Activated CD4-positive, alpha-beta memory T cell treated with anti-CD3 and anti-CD28 coated beads, Interleukin-2, amount 10 ng/mL, durations not matched to agents 7 days and 5 days (primary cell): ENCODE results near the gene DRICH1. TPM values are rescaled to one million over a fixed set of nuclear protein-coding genes. Genes with fewer than 3 reads are reported as not detected.
"Not testable (repeated sequence)": the region's sequence is repeated elsewhere in the genome, so short reads cannot be mapped to it uniquely, and the experiment has no call there.

ENCODE experiments used
- CTCF ChIA-PET: fragments of 350-600 bp; sonication (Branson Sonifier 250); formaldehyde crosslinking; loops from one replicate; lab custom pipeline; 2021; ENCODE audit warnings: antibody characterized with exemption, inconsistent platforms; lab: Charles Lee
- POLR2A ChIA-PET: fragments of 350-600 bp; sonication (Branson Sonifier 250); formaldehyde crosslinking; loops from one replicate; lab custom pipeline; 2021; ENCODE audit warnings: antibody characterized with exemption; lab: Charles Lee
- DNase-seq: peaks from one replicate; pipeline ENCODE4 v3.0.0-alpha.2; 2020
- H3K27ac Mint-ChIP-seq: one replicate; pipeline ENCODE4 v1.8.0; 2021; ENCODE audit warnings: mild to moderate bottlenecking, mixed read lengths
- H3K27me3 Mint-ChIP-seq: one replicate; pipeline ENCODE4 v1.8.0; 2021; ENCODE audit warnings: mixed read lengths
- H3K36me3 Mint-ChIP-seq: one replicate; pipeline ENCODE4 v1.8.0; 2021; ENCODE audit warnings: low read depth, mixed read lengths
- H3K4me1 Mint-ChIP-seq: one replicate; pipeline ENCODE4 v1.8.0; 2021; ENCODE audit warnings: mixed read lengths
- H3K4me3 Mint-ChIP-seq: one replicate; pipeline ENCODE4 v1.8.0; 2021; ENCODE audit warnings: mild to moderate bottlenecking, mixed read lengths
- H3K9me3 Mint-ChIP-seq: one replicate; pipeline ENCODE4 v1.8.0; 2021; ENCODE audit warnings: mixed read lengths
- total RNA-seq, 2 experiments: library from RNA; stranded (reverse); gene quantifications; one replicate each; pipeline ENCODE4 v1.2.3, GENCODE V29; 2021

Gene DRICH1
- under 1 TPM; 0.38 to 0.48 TPM for total RNA-seq

GRCh38 chr22:23632178-23632577 lies at the start of gene DRICH1:
DRICH1 (minus strand) TSS chr22:23632321; CDS start chr22:23632023, 298 bp downstream.
- H3K4me1 Mint-ChIP-seq = peaks cover 7% of the 10 kb centered on the region
- H3K27ac Mint-ChIP-seq = no peak within 1 kb of the TSS
- ChIA-PET CTCF (interaction anchor here (1.0 kb wide), 1 partner anchor 113 kb away, joined by 3 read pairs; no protein-coding TSS in a partner anchor), POLR2A (interaction anchor here (0.9 kb wide), 1 partner anchor 84 kb away, joined by 3 read pairs; no protein-coding TSS in a partner anchor)
- H3K9me3 Mint-ChIP-seq = no peaks in the 10 kb centered on the region
- DNase-seq = no peak
- H3K36me3 Mint-ChIP-seq = no peaks in the 10 kb centered on the region
- no peak within 1 kb of the TSS for H3K4me3 Mint-ChIP-seq
- no peaks in the 10 kb centered on the region for H3K27me3 Mint-ChIP-seq

- DNase-seq = no peak
- H3K27ac Mint-ChIP-seq = no peak overlapping the region
These were observed 49.1 kb upstream of the DRICH1 start for GRCh38 chr22:23681026-23681809.

GRCh38 chr22:23678133-23678532 lies 46.0 kb upstream of the DRICH1 start:
- no peak for DNase-seq
- no peak overlapping the region for H3K27ac Mint-ChIP-seq
- no peak overlapping the region for H3K4me3 Mint-ChIP-seq
- H3K36me3 Mint-ChIP-seq = peaks cover 7% of the 10 kb centered on the region
- no peaks in the 10 kb centered on the region for H3K9me3 Mint-ChIP-seq
- H3K27me3 Mint-ChIP-seq = no peaks in the 10 kb centered on the region
- ChIA-PET POLR2A (interaction anchor here (0.6 to 3.1 kb wide), 2 partner anchors 18 to 148 kb away, joined by 3 to 12 read pairs; no protein-coding TSS in a partner anchor), CTCF (no interaction called here)
- H3K4me1 Mint-ChIP-seq = peaks cover 25% of the 10 kb centered on the region

More at GRCh38 chr22:23681026-23681809, 49.1 kb upstream of the DRICH1 start:
- POLR2A ChIA-PET = no interaction called here
- Mint-ChIP-seq H3K4me1 (peaks cover 5% of the 10 kb centered on the region), H3K36me3 (peaks cover 7% of the 10 kb centered on the region), H3K27me3 (no peaks in the 10 kb centered on the region), H3K4me3 (no peak overlapping the region), H3K9me3 (no peaks in the 10 kb centered on the region)
- CTCF ChIA-PET = no interaction called here

GRCh38 chr22:23677701-23677995 lies 45.5 kb upstream of the DRICH1 start:
- CTCF ChIA-PET = no interaction called here
- Mint-ChIP-seq H3K27ac (no peak overlapping the region), H3K27me3 (no peaks in the 10 kb centered on the region), H3K36me3 (peaks cover 7% of the 10 kb centered on the region), H3K4me1 (peaks cover 30% of the 10 kb centered on the region), H3K9me3 (no peaks in the 10 kb centered on the region), H3K4me3 (no peak overlapping the region)
- POLR2A ChIA-PET = interaction anchor here (0.7 to 3.1 kb wide), 2 partner anchors 9 to 19 kb away, joined by 3 to 12 read pairs; no protein-coding TSS in a partner anchor
- DNase-seq = no peak

GRCh38 chr22:23676841-23677700 lies 45.0 kb upstream of the DRICH1 start:
- Mint-ChIP-seq H3K4me1 (peaks cover 35% of the 10 kb centered on the region), H3K27ac (peak overlapping the region; percentile 26)
- H3K36me3 Mint-ChIP-seq, CTCF ChIA-PET, H3K4me3 Mint-ChIP-seq, DNase-seq, H3K27me3 Mint-ChIP-seq, H3K9me3 Mint-ChIP-seq: not testable (repeated sequence)
- POLR2A ChIA-PET = interaction anchor here (0.7 to 3.1 kb wide), 2 partner anchors 10 to 19 kb away, joined by 3 to 12 read pairs; no protein-coding TSS in a partner anchor

- peak; percentile 53 for DNase-seq
- Mint-ChIP-seq H3K4me1 (peaks cover 35% of the 10 kb centered on the region), H3K27ac (peak overlapping the region; percentile 66), H3K27me3 (no peaks in the 10 kb centered on the region), H3K36me3 (no peaks in the 10 kb centered on the region), H3K9me3 (no peaks in the 10 kb centered on the region), H3K4me3 (no peak overlapping the region)
- CTCF ChIA-PET = no interaction called here
- POLR2A ChIA-PET = interaction anchor here (3.1 kb wide), 1 partner anchor 21 kb away, joined by 12 read pairs; no protein-coding TSS in a partner anchor
These were observed 43.6 kb upstream of the DRICH1 start for GRCh38 chr22:23675502-23676415.

- CTCF ChIA-PET, H3K9me3 Mint-ChIP-seq, H3K36me3 Mint-ChIP-seq, H3K4me3 Mint-ChIP-seq, DNase-seq, H3K27me3 Mint-ChIP-seq, POLR2A ChIA-PET: not testable (repeated sequence)
- Mint-ChIP-seq H3K4me1 (peaks cover 35% of the 10 kb centered on the region), H3K27ac (peak overlapping the region; percentile 66)
These were observed 42.9 kb upstream of the DRICH1 start for GRCh38 chr22:23674886-23675501.

- Mint-ChIP-seq H3K36me3 (no peaks in the 10 kb centered on the region), H3K27me3 (no peaks in the 10 kb centered on the region), H3K9me3 (no peaks in the 10 kb centered on the region), H3K4me1 (peaks cover 35% of the 10 kb centered on the region), H3K27ac (peak overlapping the region; percentile 31), H3K4me3 (no peak overlapping the region)
- ChIA-PET POLR2A (no interaction called here), CTCF (no interaction called here)
- DNase-seq = no peak
These were observed 41.9 kb upstream of the DRICH1 start for GRCh38 chr22:23673826-23674690.

GRCh38 chr22:23673050-23673620 lies 41.0 kb upstream of the DRICH1 start:
- Mint-ChIP-seq H3K9me3 (no peaks in the 10 kb centered on the region), H3K27ac (no peak overlapping the region), H3K27me3 (no peaks in the 10 kb centered on the region), H3K36me3 (peaks cover 2% of the 10 kb centered on the region), H3K4me1 (peaks cover 35% of the 10 kb centered on the region), H3K4me3 (no peak overlapping the region)
- DNase-seq = no peak
- POLR2A ChIA-PET = no interaction called here
- CTCF ChIA-PET = no interaction called here

- H3K4me1 Mint-ChIP-seq = peaks cover 35% of the 10 kb centered on the region
- H3K4me3 Mint-ChIP-seq, H3K27ac Mint-ChIP-seq, POLR2A ChIA-PET, CTCF ChIA-PET, H3K9me3 Mint-ChIP-seq, H3K36me3 Mint-ChIP-seq, DNase-seq, H3K27me3 Mint-ChIP-seq: not testable (repeated sequence)
These were observed 40.4 kb upstream of the DRICH1 start for GRCh38 chr22:23672307-23673049.

GRCh38 chr22:23671387-23671786 lies 39.3 kb upstream of the DRICH1 start:
- POLR2A ChIA-PET, H3K9me3 Mint-ChIP-seq, CTCF ChIA-PET, DNase-seq, H3K36me3 Mint-ChIP-seq, H3K27me3 Mint-ChIP-seq, H3K27ac Mint-ChIP-seq, H3K4me3 Mint-ChIP-seq: not testable (repeated sequence)
- H3K4me1 Mint-ChIP-seq = peaks cover 32% of the 10 kb centered on the region
